ENCODE measurements around the gene FAM222A.

GRCh38 chr12:109744026-109744425 is 30.4 kb downstream of the FAM222A start:
- no peak for TF ChIP-seq POLR2AphosphoS5 (IDR thresholded peaks at IDR 0.05; ENCODE audit: low read depth, low read length)
- TF ChIP-seq CTCF (IDR thresholded peaks at IDR 0.05), result no peak
- TF ChIP-seq TCF7L2 (IDR thresholded peaks at IDR 0.05; ENCODE audit: low read depth, low read length), result no peak
- no peak for TF ChIP-seq SIN3A (IDR thresholded peaks at IDR 0.05; ENCODE audit: borderline replicate concordance, insufficient read depth, low read depth, low read length)
- no peak for TF ChIP-seq REST (IDR thresholded peaks at IDR 0.05; ENCODE audit: insufficient read depth in 1 of 2, low read depth in 2 of 2, low read length in 1 of 2)
